ENCODE measurements around the gene HIBADH. TPM values are rescaled to one million over a fixed set of nuclear protein-coding genes. Genes with fewer than 3 reads are reported as not detected.

The HIBADH gene
- total and polyA plus RNA-seq, 10 of the 15 experiments (the other 5 are each of a cell fraction or from before 2014, with no cell fraction given) = 8.7 to 36.1 (median 18.6) TPM

DNA sequence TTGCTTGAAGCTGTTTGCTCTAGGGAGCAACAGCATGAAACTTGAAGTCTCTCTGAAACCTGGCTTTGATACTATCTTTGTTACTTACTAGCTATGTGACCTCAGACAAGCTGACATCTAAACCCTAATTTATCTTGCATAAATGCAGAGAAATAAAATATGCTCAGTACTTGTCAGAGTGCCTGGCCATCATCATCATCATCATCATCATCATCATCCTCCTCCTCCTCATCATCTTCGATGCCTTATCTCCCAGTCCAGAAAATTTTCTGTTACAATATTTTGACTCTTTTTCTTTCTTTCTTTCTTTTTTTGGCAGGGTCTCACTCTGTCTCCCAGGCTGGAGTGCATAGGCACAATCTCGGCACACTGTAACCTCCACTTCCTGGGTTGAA is 42.5 kb upstream of the HIBADH start:
- ChIA-PET POLR2A (no interaction called here), RAD21 (ENCODE audit: unreplicated experiment) (no interaction called here), SMC1A (ENCODE audit: uncharacterized antibody, unreplicated experiment) (interaction anchor here (0.6 kb wide), 1 partner anchor 195 kb away, joined by 4 read pairs; no protein-coding TSS in a partner anchor), CTCF (interaction anchor here (0.7 kb wide), 1 partner anchor 41 kb away, joined by 4 read pairs; no protein-coding TSS in a partner anchor)
- no peaks in the 10 kb centered on the region; the same call in 2 of the 3 replicates for H3K9me3 ChIP-seq (replicated peaks; ENCODE audit: control insufficient read depth, insufficient read depth, low read length)
- no peak overlapping the region for H3K27ac ChIP-seq (ENCODE audit: control insufficient read depth, insufficient read depth)
- H3K4me3 ChIP-seq = no peak overlapping the region
- no peaks in the 10 kb centered on the region for H3K4me1 ChIP-seq (ENCODE audit: control insufficient read depth, insufficient read depth, low read length)
- H2AFZ ChIP-seq (ENCODE audit: control insufficient read depth, low read depth, low read length) = no peak overlapping the region
- H3K4me2 ChIP-seq (ENCODE audit: control insufficient read depth, insufficient read depth) = no peak overlapping the region
- no peaks in the 10 kb centered on the region for H3K27me3 ChIP-seq (replicated peaks in 1 of 2; ENCODE audit: control insufficient read depth in 2 of 2, insufficient read depth in 2 of 2, low read length in 1 of 2)
- intact Hi-C loops (cut with micrococcal nuclease; ENCODE audit: unreplicated experiment) (no loop called here), in situ Hi-C loops (cut with MboI) (no loop called here)
- no peaks in the 10 kb centered on the region for H3K79me2 ChIP-seq (ENCODE audit: control insufficient read depth, insufficient read depth, low read length)
- ATAC-seq (no peak), FAIRE-seq (no peak), DNase-seq (ENCODE audit: low read depth, low spot score) (no peak)
- H3K36me3 ChIP-seq (ENCODE audit: control insufficient read depth in 2 of 2, insufficient read depth in 2 of 2, low read length in 1 of 2) = no peaks in the 10 kb centered on the region
- H3K9ac ChIP-seq (ENCODE audit: control insufficient read depth, insufficient read depth, low read length) = no peak overlapping the region
- no peak for TF ChIP-seq ZBED1 (IDR thresholded peaks at IDR 0.05; ENCODE audit: borderline replicate concordance)
- TF ChIP-seq CTCF (IDR thresholded peaks at IDR 0.05 in 2 of 3, conservative IDR thresholded peaks at IDR 0.05 in 1 of 3; ENCODE audit: control insufficient read depth in 2 of 3, extremely low read depth in 1 of 3, insufficient read depth in 1 of 3, low read depth in 3 of 3, low read length in 3 of 3) = no peak
- WGBS (ENCODE audit: insufficient coverage, insufficient replicate concordance, low lambda C conversion rate, missing lambda C conversion rate) = 62% methylated on average over 2 of the region's 2 CpGs
- no TSS peak for BruUV-seq (replicated peaks)
- H4K20me1 ChIP-seq (ENCODE audit: control insufficient read depth, insufficient read depth) = no peaks in the 10 kb centered on the region

DNA sequence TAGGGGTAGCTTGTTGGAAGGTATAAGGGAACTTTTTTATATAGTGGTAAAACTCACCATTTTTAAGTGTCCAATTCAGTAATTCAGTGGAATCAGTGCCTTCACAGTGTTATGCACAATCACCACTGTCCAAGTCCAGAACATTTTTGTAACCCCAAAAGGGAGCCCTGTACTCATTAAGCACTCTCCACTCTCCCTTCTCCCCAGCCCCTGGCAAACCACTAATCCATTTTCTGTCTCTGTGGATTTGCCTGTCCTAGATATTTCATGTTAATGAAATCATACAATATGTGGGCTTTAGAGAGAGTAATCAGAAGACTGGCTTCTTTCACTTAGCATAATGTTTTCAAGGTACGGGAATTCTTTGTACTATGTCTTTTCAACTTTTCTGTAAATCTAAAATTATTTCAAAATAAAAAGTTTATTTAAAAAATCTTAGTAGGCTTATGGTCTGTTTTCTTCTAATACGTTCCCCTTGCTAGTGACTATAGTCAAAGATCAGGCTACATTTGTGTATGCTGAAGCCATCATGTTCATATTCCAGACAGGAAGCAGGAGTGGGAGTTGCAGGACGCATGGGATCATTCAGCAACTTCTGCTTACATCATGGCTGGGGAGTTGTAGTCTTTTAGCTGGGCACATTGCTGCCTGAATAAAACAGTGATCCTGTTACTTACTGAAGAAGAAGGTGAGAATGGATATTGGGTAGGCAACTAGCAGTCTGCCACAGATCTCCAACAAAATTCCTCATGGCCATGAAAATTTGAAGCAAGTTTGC is 41.9 kb upstream of the HIBADH start:
- intact Hi-C loops (cut with micrococcal nuclease; ENCODE audit: unreplicated experiment) = no loop called here
- no peak for ATAC-seq
- no peaks in the 10 kb centered on the region for H3K79me2 ChIP-seq (ENCODE audit: control insufficient read depth, insufficient read depth, low read length)
- RAD21 ChIA-PET (ENCODE audit: unreplicated experiment) = no interaction called here
- BruUV-seq (replicated peaks) = no TSS peak
- in situ Hi-C loops (cut with MboI) = no loop called here
- no peak for FAIRE-seq
- no peak overlapping the region for H3K4me3 ChIP-seq
- H3K4me1 ChIP-seq (ENCODE audit: control insufficient read depth, insufficient read depth, low read length) = no peaks in the 10 kb centered on the region
- no peak overlapping the region for H2AFZ ChIP-seq (ENCODE audit: control insufficient read depth, low read depth, low read length)
- CTCF ChIA-PET = interaction anchor here (0.7 kb wide), 1 partner anchor 42 kb away, joined by 4 read pairs; no protein-coding TSS in a partner anchor
- no peaks in the 10 kb centered on the region for H3K27me3 ChIP-seq (replicated peaks in 1 of 2; ENCODE audit: control insufficient read depth in 2 of 2, insufficient read depth in 2 of 2, low read length in 1 of 2)
- POLR2A ChIA-PET = no interaction called here
- WGBS (ENCODE audit: insufficient coverage, insufficient replicate concordance, low lambda C conversion rate, missing lambda C conversion rate) = 18% methylated on average over 3 of the region's 3 CpGs
- H3K27ac ChIP-seq (ENCODE audit: control insufficient read depth, insufficient read depth) = no peak overlapping the region
- H3K36me3 ChIP-seq (ENCODE audit: control insufficient read depth in 2 of 2, insufficient read depth in 2 of 2, low read length in 1 of 2) = no peaks in the 10 kb centered on the region
- TF ChIP-seq NFIC (IDR thresholded peaks at IDR 0.05; ENCODE audit: low read depth, low read length) (no peak), POLR2AphosphoS5 (IDR thresholded peaks at IDR 0.05; ENCODE audit: low read length) (no peak)
- no peaks in the 10 kb centered on the region; the same call in 2 of the 3 replicates for H3K9me3 ChIP-seq (replicated peaks; ENCODE audit: control insufficient read depth, insufficient read depth, low read length)
- H3K9ac ChIP-seq (ENCODE audit: control insufficient read depth, insufficient read depth, low read length) = no peak overlapping the region
- no peak overlapping the region for H3K4me2 ChIP-seq (ENCODE audit: control insufficient read depth, insufficient read depth)
- DNase-seq (ENCODE audit: low read depth, low spot score) = no peak
- no peaks in the 10 kb centered on the region for H4K20me1 ChIP-seq (ENCODE audit: control insufficient read depth, insufficient read depth)
- SMC1A ChIA-PET (ENCODE audit: uncharacterized antibody, unreplicated experiment) = interaction anchor here (0.6 to 0.7 kb wide), 2 partner anchors 9 to 196 kb away, joined by 4 read pairs; no protein-coding TSS in a partner anchor
